Measurements from ENCODE around the gene CDK8. TPM values are rescaled to one million over a fixed set of nuclear protein-coding genes. Genes with fewer than 3 reads are reported as not detected.
"Not testable (repeated sequence)": the region's sequence is repeated elsewhere in the genome, so short reads cannot be mapped to it uniquely, and the experiment has no call there.

Gene CDK8
- total RNA-seq, 1 donor from 2014 or later: 4.3 TPM

DNA sequence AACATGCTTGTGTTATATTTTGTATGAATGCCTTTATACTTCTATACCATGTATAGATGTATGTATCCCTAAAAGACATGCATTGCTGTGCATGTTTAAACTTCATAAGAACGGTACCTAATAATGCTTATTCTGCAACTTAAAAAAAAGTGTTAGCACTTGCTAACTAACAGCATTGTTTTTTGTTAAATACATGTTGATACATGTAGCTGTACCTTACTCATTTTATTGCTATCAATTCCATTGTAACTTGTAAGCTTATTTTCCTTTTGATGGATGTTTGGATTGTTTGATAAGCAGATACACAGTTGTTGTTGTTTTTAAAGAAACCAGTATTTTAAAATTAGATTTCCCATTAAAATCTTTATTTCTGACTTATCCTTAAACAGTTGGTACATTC is 53.8 kb downstream of the CDK8 start:
- Histone ChIP-seq H3K27me3 (no peaks in the 10 kb centered on the region), H3K4me1 (peaks cover 0 to 2% of the 10 kb centered on the region in 2 donors)
- TF ChIP-seq, protein P1, sequence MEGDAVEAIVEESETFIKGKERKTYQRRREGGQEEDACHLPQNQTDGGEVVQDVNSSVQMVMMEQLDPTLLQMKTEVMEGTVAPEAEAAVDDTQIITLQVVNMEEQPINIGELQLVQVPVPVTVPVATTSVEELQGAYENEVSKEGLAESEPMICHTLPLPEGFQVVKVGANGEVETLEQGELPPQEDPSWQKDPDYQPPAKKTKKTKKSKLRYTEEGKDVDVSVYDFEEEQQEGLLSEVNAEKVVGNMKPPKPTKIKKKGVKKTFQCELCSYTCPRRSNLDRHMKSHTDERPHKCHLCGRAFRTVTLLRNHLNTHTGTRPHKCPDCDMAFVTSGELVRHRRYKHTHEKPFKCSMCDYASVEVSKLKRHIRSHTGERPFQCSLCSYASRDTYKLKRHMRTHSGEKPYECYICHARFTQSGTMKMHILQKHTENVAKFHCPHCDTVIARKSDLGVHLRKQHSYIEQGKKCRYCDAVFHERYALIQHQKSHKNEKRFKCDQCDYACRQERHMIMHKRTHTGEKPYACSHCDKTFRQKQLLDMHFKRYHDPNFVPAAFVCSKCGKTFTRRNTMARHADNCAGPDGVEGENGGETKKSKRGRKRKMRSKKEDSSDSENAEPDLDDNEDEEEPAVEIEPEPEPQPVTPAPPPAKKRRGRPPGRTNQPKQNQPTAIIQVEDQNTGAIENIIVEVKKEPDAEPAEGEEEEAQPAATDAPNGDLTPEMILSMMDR (IDR thresholded peaks at IDR 0.05): no peak

DNA sequence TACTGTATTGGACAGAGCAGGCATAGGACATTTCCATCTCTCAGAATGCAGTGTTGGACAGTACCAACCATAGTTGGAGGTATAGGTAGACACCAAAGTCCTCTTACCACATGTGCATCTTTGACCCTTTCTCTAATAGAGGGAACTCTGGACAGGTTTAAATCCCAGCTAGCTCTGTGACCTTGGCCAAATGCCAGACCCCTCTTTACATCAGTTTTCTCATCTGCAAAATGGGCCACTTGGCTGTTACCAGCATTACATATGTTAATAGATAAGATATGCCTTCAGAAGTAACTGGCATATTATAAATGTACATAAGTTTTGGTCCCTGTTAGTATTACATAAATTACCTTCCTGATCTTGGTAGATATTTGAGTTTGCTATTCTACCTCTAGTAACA is 54.3 kb downstream of the CDK8 start:
- TF ChIP-seq, protein P1 (IDR thresholded peaks at IDR 0.05): no peak
- Histone ChIP-seq H3K9me3 (no peaks in the 10 kb centered on the region), H3K27ac (no peak overlapping the region), H3K4me3 (no peak overlapping the region), H3K27me3 (no peaks in the 10 kb centered on the region), H3K36me3 (no peaks in the 10 kb centered on the region), H3K4me1 (peaks cover 0 to 2% of the 10 kb centered on the region in 2 donors)
- intact Hi-C loops (cut with DNase I): no loop called here
- DNase-seq (ENCODE audit: low spot score in 2 of 2): no peak

More for the DNA sequence above, 53.8 kb downstream of the CDK8 start:
- Histone ChIP-seq H3K9me3 (no peaks in the 10 kb centered on the region), H3K36me3 (no peaks in the 10 kb centered on the region), H3K4me3 (no peak overlapping the region), H3K27ac (no peak overlapping the region)
- DNase-seq (ENCODE audit: low spot score in 2 of 2): no peak
- intact Hi-C loops (cut with DNase I): no loop called here

DNA sequence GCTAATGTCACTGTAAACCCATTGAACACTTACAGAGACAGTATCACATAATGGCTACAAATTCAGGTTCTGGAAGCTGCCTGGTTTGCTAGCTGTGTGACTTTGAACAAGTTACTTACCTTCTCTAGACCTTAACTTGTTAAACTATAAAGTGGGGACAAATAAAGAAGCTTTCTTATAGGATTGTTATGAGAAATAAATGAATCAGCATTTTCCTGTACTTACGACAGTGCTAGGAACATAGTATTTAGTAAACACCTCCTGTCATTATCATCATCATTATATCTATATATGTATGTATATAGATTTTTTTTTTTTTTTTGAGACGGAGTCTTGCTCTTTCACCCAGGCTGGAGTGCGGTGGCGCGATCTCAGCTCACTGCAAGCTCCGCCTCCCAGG is 54.9 kb downstream of the CDK8 start:
- intact Hi-C loops (cut with DNase I): no loop called here
- no peak overlapping the region for H3K4me3 ChIP-seq

DNA sequence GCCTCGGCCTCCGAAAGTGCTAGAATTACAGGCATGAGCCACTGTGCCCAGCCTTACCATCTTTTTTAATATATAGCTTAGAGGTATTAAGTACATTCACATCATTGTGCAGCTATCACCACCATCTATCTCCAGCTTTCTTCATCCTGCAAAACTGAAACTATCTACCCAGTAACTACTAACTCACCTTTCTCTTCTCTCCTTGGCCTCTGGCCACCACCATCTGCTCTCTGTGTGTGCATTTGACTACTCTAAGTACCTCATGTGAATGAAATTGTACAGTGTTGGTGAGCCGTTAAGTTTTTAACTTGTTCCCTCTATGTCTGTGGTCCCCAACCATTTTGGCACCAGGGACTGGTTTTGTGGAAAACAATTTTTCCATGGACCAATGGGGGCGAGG is 56.1 kb downstream of the CDK8 start:
- intact Hi-C loops (cut with DNase I): no loop called here
- no peak for DNase-seq (ENCODE audit: low spot score in 2 of 2)
- H3K4me1 ChIP-seq: peaks cover 0 to 2% of the 10 kb centered on the region in 2 donors
- H3K4me3 ChIP-seq: no peak overlapping the region
- TF ChIP-seq, protein P1 (IDR thresholded peaks at IDR 0.05): no peak
- H3K9me3 ChIP-seq: no peaks in the 10 kb centered on the region
- no peaks in the 10 kb centered on the region for H3K27me3 ChIP-seq
- H3K36me3 ChIP-seq: no peaks in the 10 kb centered on the region
- H3K27ac ChIP-seq: no peak overlapping the region

More for the DNA sequence above, 54.9 kb downstream of the CDK8 start:
- TF ChIP-seq, protein P1 (IDR thresholded peaks at IDR 0.05): no peak
- Histone ChIP-seq H3K27ac (no peak overlapping the region), H3K4me1 (peaks cover 0 to 2% of the 10 kb centered on the region in 2 donors), H3K27me3 (no peaks in the 10 kb centered on the region), H3K9me3 (no peaks in the 10 kb centered on the region), H3K36me3 (no peaks in the 10 kb centered on the region)
- no peak for DNase-seq (ENCODE audit: low spot score in 2 of 2)

DNA sequence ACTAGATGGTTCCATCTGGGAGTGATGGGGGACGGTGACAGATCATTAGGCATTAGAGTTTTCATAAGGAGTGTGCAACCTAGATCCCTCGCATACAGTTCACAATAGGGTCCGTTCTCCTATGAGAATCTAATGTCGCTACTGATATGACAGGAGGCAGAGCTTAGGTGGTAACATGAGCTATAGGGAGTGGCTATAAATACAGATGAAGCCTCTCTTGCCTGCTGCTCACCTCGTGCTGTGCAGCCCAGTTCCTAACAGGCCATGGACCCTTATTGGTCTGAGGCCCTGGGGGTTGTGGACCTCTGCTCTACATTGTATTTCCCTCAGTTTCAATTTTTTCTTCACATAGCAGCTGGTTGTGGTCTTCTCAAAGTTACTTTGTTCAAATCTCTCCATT is 56.5 kb downstream of the CDK8 start:
- Histone ChIP-seq H3K4me3 (no peak overlapping the region), H3K27ac (no peak overlapping the region), H3K36me3 (no peaks in the 10 kb centered on the region), H3K4me1 (peaks cover 0 to 2% of the 10 kb centered on the region in 2 donors), H3K27me3 (no peaks in the 10 kb centered on the region), H3K9me3 (no peaks in the 10 kb centered on the region)
- intact Hi-C loops (cut with DNase I): no loop called here
- TF ChIP-seq, protein P1 (IDR thresholded peaks at IDR 0.05): no peak
- DNase-seq (ENCODE audit: low spot score in 2 of 2): no peak

DNA sequence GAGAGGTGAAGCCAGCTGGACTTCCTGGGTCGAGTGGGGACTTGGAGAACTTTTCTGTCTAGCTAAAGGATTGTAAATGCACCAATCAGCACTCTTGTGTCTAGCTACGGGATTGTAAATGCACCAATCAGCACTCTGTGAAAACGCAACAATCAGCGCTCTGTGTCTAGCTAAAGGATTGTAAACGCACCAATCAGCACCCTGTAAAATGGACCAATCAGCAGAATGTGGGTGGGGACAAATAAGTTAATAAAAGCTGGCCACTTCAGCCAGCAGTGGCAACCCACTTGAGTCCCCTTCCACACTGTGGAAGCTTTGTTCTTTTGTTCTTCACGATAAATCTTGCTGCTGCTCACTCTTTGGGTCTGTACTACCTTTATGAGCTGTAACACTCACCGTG is 58.1 kb downstream of the CDK8 start:
- DNase-seq (ENCODE audit: low spot score in 2 of 2); H3K4me3 ChIP-seq; H3K27me3 ChIP-seq; H3K4me1 ChIP-seq; intact Hi-C loops (cut with DNase I); H3K9me3 ChIP-seq; H3K27ac ChIP-seq; H3K36me3 ChIP-seq: not testable (repeated sequence)

DNA sequence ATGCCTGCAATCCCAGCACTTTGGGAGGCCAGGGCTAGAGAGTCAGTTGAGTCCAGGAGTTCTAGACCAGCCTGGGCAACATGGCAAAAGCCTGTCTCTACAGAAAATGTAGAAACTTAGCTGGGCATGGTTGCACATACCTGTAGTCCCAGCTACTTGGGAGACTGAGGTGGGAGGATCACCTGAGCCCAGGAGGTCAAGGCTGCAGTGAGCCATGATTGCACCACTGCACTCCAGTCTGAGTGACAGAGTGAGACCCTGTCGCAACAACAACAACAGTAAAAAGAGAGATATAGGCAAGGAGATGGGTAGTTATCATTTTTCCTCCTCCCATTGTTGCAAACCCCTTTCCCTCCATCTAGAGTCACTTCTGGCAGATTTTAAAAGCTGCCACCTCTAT is 62.2 kb downstream of the CDK8 start:
- intact Hi-C loops (cut with DNase I); H3K27ac ChIP-seq; DNase-seq (ENCODE audit: low spot score in 2 of 2); H3K9me3 ChIP-seq; H3K27me3 ChIP-seq; H3K4me1 ChIP-seq; H3K36me3 ChIP-seq; H3K4me3 ChIP-seq: not testable (repeated sequence)
